HepG2 (cell line): Measurements from ENCODE around the gene HDAC10. TPM values are rescaled to one million over a fixed set of nuclear protein-coding genes. Genes with fewer than 3 reads are reported as not detected.

Experiments
- CBFB ChIP-seq: sonication (generic); formaldehyde crosslinking; IDR thresholded peaks from 2 replicates; pipeline ENCODE4 v1.4.0; 2020; ENCODE audit warnings: missing genetic modification reagents
- CENPX ChIP-seq: sonication (generic); formaldehyde crosslinking; IDR thresholded peaks from 2 replicates; pipeline ENCODE4 v1.9.0; 2021; ENCODE audit warnings: mild to moderate bottlenecking, missing genetic modification reagents, moderate library complexity
- EEA1 ChIP-seq: sonication (generic); formaldehyde crosslinking; IDR thresholded peaks from 2 replicates; pipeline ENCODE4 v1.5.1; 2020; ENCODE audit warnings: mild to moderate bottlenecking, missing genetic modification reagents, borderline replicate concordance
- GTF3A ChIP-seq: sonication (generic); formaldehyde crosslinking; conservative IDR thresholded peaks from 2 replicates; pipeline ENCODE4 v1.4.0; 2020; ENCODE audit warnings: mild to moderate bottlenecking, missing genetic modification reagents
- HDAC2 ChIP-seq: sonication (generic); formaldehyde crosslinking; IDR thresholded peaks from 2 replicates; pipeline ENCODE4 v1.4.0; 2020; ENCODE audit warnings: missing genetic modification reagents
- HMGA1 ChIP-seq: sonication (generic); formaldehyde crosslinking; conservative IDR thresholded peaks from 2 replicates; pipeline ENCODE4 v1.4.0; 2020; ENCODE audit warnings: missing genetic modification reagents
- HOXD1 ChIP-seq: sonication (generic); formaldehyde crosslinking; IDR thresholded peaks from 2 replicates; pipeline ENCODE4 v1.5.0; 2020; ENCODE audit warnings: missing genetic modification reagents
- MEIS1 ChIP-seq: sonication (generic); formaldehyde crosslinking; IDR thresholded peaks from 2 replicates; pipeline ENCODE4 v1.9.0; 2021; ENCODE audit warnings: mild to moderate bottlenecking, missing genetic modification reagents, moderate library complexity, borderline replicate concordance
- SMAD3 ChIP-seq: sonication (generic); formaldehyde crosslinking; IDR thresholded peaks from 2 replicates; pipeline ENCODE4 v1.4.0; 2020; ENCODE audit warnings: missing genetic modification reagents
- SNRNP70 ChIP-seq: fragments of 200-400 bp; formaldehyde crosslinking; IDR thresholded peaks from 2 replicates; pipeline ENCODE4 v1.6.1; 2017; ENCODE audit warnings: mild to moderate bottlenecking, low read depth, low read length, moderate library complexity
- THAP7 ChIP-seq: sonication (generic); formaldehyde crosslinking; IDR thresholded peaks from 2 replicates; pipeline ENCODE4 v1.8.1; 2023; ENCODE audit warnings: mild to moderate bottlenecking, missing genetic modification reagents
- TSC22D2 ChIP-seq: sonication (generic); formaldehyde crosslinking; IDR thresholded peaks from 2 replicates; pipeline ENCODE4 v1.5.1; 2020; ENCODE audit warnings: missing genetic modification reagents, mild to moderate bottlenecking, borderline replicate concordance
- ZBTB33 ChIP-seq: sonication (generic); formaldehyde crosslinking; IDR thresholded peaks from 2 replicates; pipeline ENCODE4 v1.4.0; 2020; ENCODE audit warnings: missing genetic modification reagents
- ZBTB38 ChIP-seq: sonication (generic); formaldehyde crosslinking; IDR thresholded peaks from 2 replicates; pipeline ENCODE4 v1.5.1; 2020; ENCODE audit warnings: mild to moderate bottlenecking, missing genetic modification reagents
- ZBTB7B ChIP-seq: sonication (generic); formaldehyde crosslinking; IDR thresholded peaks from 2 replicates; pipeline ENCODE4 v1.4.0; 2020; ENCODE audit warnings: missing genetic modification reagents
- ZMYM2 ChIP-seq: sonication (generic); formaldehyde crosslinking; IDR thresholded peaks from 2 replicates; pipeline ENCODE4 v1.8.0; 2022; ENCODE audit warnings: mild to moderate bottlenecking, missing genetic modification reagents
- ZNF207 ChIP-seq: fragments of 450-650 bp; IDR thresholded peaks from 2 replicates; pipeline ENCODE4 v1.6.1; 2016; ENCODE audit warnings: antibody characterized with exemption, borderline replicate concordance
- ZNF589 ChIP-seq: sonication (generic); formaldehyde crosslinking; conservative IDR thresholded peaks from 2 replicates; pipeline ENCODE4 v1.8.0; 2022; ENCODE audit warnings: mild to moderate bottlenecking, moderate library complexity, missing genetic modification reagents
- ZNF772 ChIP-seq: sonication (generic); formaldehyde crosslinking; IDR thresholded peaks from 2 replicates; pipeline ENCODE4 v1.5.0; 2020; ENCODE audit warnings: mild to moderate bottlenecking, missing genetic modification reagents
- ZNF784 ChIP-seq: sonication (generic); formaldehyde crosslinking; IDR thresholded peaks from 2 replicates; pipeline ENCODE4 v1.5.1; 2020; ENCODE audit warnings: missing genetic modification reagents, mild to moderate bottlenecking, borderline replicate concordance
- polyA plus RNA-seq, 8 experiments: library from polyadenylated mRNA; depleted of rRNA in 3 of 8; stranded (reverse) in 7 of 8; unstranded in 1 of 8; fragments of >200 nt; fragmentation: Illumina TruSeq in 4 of 8; extraction: Trizol in 4 of 8; gene quantifications; 2 replicates each; pipeline versions ENCODE4 v1.2.1 to v1.2.3, GENCODE V29; 2011 to 2016; ENCODE audit warnings: low read depth in 4 of 8, missing spikeins in 1 of 8, mixed read lengths in 1 of 8; ENCODE audit not compliant: insufficient read depth in 1 of 8
- total RNA-seq, 5 experiments: library from RNA; depleted of rRNA; stranded (reverse); fragments of >200 nt; fragmentation: Illumina TruSeq; extraction: Trizol; gene quantifications; 2 replicates each; pipeline ENCODE4 v1.2.3, GENCODE V29; 2016; ENCODE audit warnings: low read depth in 1 of 5
- TF ChIP-seq, protein P1 (sequence below): sonication (generic); formaldehyde crosslinking; IDR thresholded peaks from 2 replicates; pipeline ENCODE4 v1.5.0; 2020; ENCODE audit warnings: missing genetic modification reagents
- TF ChIP-seq, protein P2 (sequence below): sonication (generic); formaldehyde crosslinking; IDR thresholded peaks from 2 replicates; pipeline ENCODE4 v1.8.0; 2022; ENCODE audit warnings: missing genetic modification reagents, mild to moderate bottlenecking, borderline replicate concordance

Gene HDAC10
- total and polyA plus RNA-seq, 2 of the 13 experiments (the other 11 are each of a cell fraction or from before 2014, with no cell fraction given), result 13.9 to 14.9 TPM

- TF ChIP-seq, protein P1, sequence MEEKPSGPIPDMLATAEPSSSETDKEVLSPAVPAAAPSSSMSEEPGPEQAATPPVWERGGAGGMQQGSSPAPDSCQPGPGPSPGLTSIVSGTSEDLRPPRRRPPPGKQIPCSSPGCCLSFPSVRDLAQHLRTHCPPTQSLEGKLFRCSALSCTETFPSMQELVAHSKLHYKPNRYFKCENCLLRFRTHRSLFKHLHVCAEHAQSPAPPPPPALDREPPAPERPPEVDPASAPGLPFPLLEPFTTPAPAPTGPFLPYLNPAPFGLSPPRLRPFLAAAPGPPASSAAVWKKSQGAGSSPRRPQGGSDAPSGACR (CRISPR knock-in tag), result peak; percentile 46
- no peak for TF ChIP-seq HMGA1 (CRISPR knock-in tag)
- 0 out of 2 replicates have a peak, but pooled peaks have one; percentile 13 for TF ChIP-seq ZNF772
- TF ChIP-seq HOXD1 (CRISPR knock-in tag), result no peak
- TF ChIP-seq ZBTB7B (CRISPR knock-in tag), result peak; percentile 87
- TF ChIP-seq TSC22D2 (CRISPR knock-in tag), result no peak
- TF ChIP-seq HDAC2, result no peak
- TF ChIP-seq GTF3A (CRISPR knock-in tag), result no peak
- 0 out of 2 replicates have a peak, but pooled peaks have one; percentile 30 for TF ChIP-seq EEA1 (CRISPR knock-in tag)
- TF ChIP-seq, protein P2, sequence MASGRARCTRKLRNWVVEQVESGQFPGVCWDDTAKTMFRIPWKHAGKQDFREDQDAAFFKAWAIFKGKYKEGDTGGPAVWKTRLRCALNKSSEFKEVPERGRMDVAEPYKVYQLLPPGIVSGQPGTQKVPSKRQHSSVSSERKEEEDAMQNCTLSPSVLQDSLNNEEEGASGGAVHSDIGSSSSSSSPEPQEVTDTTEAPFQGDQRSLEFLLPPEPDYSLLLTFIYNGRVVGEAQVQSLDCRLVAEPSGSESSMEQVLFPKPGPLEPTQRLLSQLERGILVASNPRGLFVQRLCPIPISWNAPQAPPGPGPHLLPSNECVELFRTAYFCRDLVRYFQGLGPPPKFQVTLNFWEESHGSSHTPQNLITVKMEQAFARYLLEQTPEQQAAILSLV (CRISPR knock-in tag), result no peak
- 0 out of 2 replicates have a peak, but pooled peaks have one; percentile 36 for TF ChIP-seq THAP7 (CRISPR knock-in tag)
- TF ChIP-seq ZNF784 (CRISPR knock-in tag), result 0 out of 2 replicates have a peak, but pooled peaks have one; percentile 10
- no peak for TF ChIP-seq CBFB (CRISPR knock-in tag)
- no peak for TF ChIP-seq ZNF207
- 0 out of 2 replicates have a peak, but pooled peaks have one; percentile 5 for TF ChIP-seq ZNF589 (CRISPR knock-in tag)
- TF ChIP-seq CENPX (CRISPR knock-in tag), result no peak
- no peak for TF ChIP-seq SNRNP70
- no peak for TF ChIP-seq ZBTB38 (CRISPR knock-in tag)
- TF ChIP-seq MEIS1 (CRISPR knock-in tag), result 0 out of 2 replicates have a peak, but pooled peaks have one; percentile 3
- TF ChIP-seq ZBTB33, result no peak
- no peak for TF ChIP-seq SMAD3 (CRISPR knock-in tag)
- TF ChIP-seq ZMYM2, result 0 out of 2 replicates have a peak, but pooled peaks have one; percentile 18
These were observed 514 bp upstream of the HDAC10 start (continued) for GRCh38 chr22:50251477-50252081.
